BJ (cell line): ENCODE results near the gene NRP2. TPM values are rescaled to one million over a fixed set of nuclear protein-coding genes. Genes with fewer than 3 reads are reported as not detected.

Source experiments
- CTCF ChIA-PET: fragments of 350-600 bp; formaldehyde crosslinking; extraction: SDS; loops from one replicate; lab custom pipeline; 2021; ENCODE audit warnings: antibody characterized with exemption, inconsistent platforms; lab: Yijun Ruan, JAX
- POLR2A ChIA-PET: fragments of 300-600 bp; sonication (Branson Sonifier 250); formaldehyde crosslinking; extraction: SDS; loops from one replicate; lab custom pipeline; 2021; ENCODE audit warnings: antibody characterized with exemption; lab: Charles Lee
- DNase-seq: peaks from one replicate; pipeline ENCODE4 v3.0.0-alpha.2; 2011; ENCODE audit warnings: low read depth
- H3K27me3 ChIP-seq: 2 replicates; pipeline ENCODE4 v1.6.0; 2011; ENCODE audit warnings: low read length; ENCODE audit not compliant: control insufficient read depth, insufficient read depth
- H3K36me3 ChIP-seq: 2 replicates; pipeline ENCODE4 v1.5.1; 2011; ENCODE audit warnings: low read length; ENCODE audit not compliant: control insufficient read depth, insufficient read depth
- H3K4me3 ChIP-seq: 2 replicates; pipeline ENCODE4 v1.5.1; 2011; ENCODE audit warnings: low read depth, mild to moderate bottlenecking, control low read depth, low read length
- polyA plus RNA-seq: library from polyadenylated mRNA; depleted of rRNA; stranded (reverse); fragments of >200 nt; gene quantifications from 2 replicates; pipeline ENCODE4 v1.2.3, GENCODE V29; 2011
- TF ChIP-seq, protein P1 (sequence below): IDR thresholded peaks from 2 replicates; pipeline ENCODE4 v1.5.1; 2011; ENCODE audit warnings: low read depth, mild to moderate bottlenecking, control low read depth, inconsistent platforms, low read length, moderate library complexity; ENCODE audit not compliant: insufficient read depth

NRP2 gene
- polyA plus RNA-seq, 1 experiment = 19.7 TPM

DNA sequence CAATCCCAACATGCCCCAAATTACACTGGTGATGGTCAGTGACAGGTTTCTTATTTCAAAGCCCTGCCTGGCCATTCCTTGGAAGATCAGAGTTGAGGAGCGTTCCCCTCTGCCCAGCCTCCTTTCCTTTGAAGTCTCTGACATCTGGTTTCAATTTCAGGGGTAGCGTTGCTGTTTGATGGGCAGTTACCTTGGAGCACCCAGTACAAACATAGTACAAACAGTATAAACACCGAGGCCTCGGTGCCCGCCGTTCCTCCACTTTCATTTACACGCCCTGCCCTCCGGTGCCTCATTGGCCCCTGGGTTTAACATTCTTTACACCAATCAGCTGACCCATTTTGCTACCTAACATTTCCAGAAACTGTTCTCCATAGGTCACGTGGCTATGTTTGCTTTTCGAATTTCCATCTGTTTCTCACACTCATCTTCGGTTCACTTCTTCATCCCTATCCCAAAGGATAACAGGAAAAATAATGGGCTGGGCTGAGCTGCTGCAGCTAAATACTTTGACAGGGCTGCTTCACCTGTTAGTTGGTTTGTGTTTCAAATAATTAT is 65.6 kb downstream of the NRP2 start:
- Histone ChIP-seq H3K27me3 (no peaks in the 10 kb centered on the region), H3K36me3 (no peaks in the 10 kb centered on the region), H3K4me3 (no peak overlapping the region)
- POLR2A ChIA-PET = no interaction called here
- CTCF ChIA-PET = interaction anchor here (1.1 to 1.9 kb wide), 3 partner anchors 20 to 66 kb away, joined by 3 to 4 read pairs (median 3); partner anchors contain the start of gene NRP2
- TF ChIP-seq, protein P1, sequence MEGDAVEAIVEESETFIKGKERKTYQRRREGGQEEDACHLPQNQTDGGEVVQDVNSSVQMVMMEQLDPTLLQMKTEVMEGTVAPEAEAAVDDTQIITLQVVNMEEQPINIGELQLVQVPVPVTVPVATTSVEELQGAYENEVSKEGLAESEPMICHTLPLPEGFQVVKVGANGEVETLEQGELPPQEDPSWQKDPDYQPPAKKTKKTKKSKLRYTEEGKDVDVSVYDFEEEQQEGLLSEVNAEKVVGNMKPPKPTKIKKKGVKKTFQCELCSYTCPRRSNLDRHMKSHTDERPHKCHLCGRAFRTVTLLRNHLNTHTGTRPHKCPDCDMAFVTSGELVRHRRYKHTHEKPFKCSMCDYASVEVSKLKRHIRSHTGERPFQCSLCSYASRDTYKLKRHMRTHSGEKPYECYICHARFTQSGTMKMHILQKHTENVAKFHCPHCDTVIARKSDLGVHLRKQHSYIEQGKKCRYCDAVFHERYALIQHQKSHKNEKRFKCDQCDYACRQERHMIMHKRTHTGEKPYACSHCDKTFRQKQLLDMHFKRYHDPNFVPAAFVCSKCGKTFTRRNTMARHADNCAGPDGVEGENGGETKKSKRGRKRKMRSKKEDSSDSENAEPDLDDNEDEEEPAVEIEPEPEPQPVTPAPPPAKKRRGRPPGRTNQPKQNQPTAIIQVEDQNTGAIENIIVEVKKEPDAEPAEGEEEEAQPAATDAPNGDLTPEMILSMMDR = no peak
- DNase-seq = no peak

DNA sequence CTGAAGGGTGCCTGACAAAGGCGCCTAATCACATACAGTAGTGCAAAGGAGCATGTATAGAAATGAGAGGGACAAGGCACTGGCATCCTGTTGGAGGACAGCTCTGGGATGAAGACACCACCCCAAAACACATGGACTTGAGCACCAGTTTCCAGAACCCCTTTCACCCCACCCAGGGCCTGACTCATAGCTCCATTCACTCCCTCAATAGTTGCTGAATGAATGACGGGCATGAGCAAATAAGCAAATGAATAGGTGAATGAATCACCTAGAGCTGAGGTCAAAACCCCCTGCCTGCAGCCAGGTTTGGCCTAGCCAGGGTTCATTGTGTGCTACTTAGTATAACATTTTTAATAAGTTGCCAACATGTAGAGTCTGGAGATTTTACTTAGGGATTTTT is 66.3 kb downstream of the NRP2 start:
- TF ChIP-seq, protein P1 = no peak
- CTCF ChIA-PET = interaction anchor here (1.1 to 1.4 kb wide), 2 partner anchors 20 to 67 kb away, joined by 3 read pairs; partner anchors contain the start of gene NRP2
- H3K27me3 ChIP-seq = no peaks in the 10 kb centered on the region
- POLR2A ChIA-PET = no interaction called here
- H3K36me3 ChIP-seq = no peaks in the 10 kb centered on the region
- no peak overlapping the region for H3K4me3 ChIP-seq
- DNase-seq = no peak

DNA sequence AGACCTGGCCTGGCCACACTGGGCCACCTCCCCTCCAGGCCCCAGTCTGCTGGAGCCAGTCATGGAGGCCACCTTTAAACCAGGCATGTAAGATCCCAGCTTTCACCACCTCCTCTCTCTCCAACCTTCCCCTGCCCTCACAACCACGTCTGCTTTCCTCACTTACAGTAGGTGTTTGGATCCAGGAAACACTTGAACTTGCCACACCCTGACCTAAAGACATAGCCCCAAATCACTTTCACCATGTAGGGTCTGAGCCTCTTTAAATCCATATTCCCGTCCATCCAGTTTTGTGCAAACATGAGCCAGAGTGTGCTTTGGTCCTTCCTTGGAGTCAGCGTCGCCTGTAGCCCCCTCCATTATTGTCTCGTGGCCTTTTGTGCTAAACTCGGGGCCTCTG is 66.8 kb downstream of the NRP2 start:
- H3K4me3 ChIP-seq = no peak overlapping the region
- H3K27me3 ChIP-seq = no peaks in the 10 kb centered on the region
- no peak for DNase-seq
- TF ChIP-seq, protein P1 = no peak
- no peaks in the 10 kb centered on the region for H3K36me3 ChIP-seq
- POLR2A ChIA-PET = no interaction called here
- CTCF ChIA-PET = no interaction called here

DNA sequence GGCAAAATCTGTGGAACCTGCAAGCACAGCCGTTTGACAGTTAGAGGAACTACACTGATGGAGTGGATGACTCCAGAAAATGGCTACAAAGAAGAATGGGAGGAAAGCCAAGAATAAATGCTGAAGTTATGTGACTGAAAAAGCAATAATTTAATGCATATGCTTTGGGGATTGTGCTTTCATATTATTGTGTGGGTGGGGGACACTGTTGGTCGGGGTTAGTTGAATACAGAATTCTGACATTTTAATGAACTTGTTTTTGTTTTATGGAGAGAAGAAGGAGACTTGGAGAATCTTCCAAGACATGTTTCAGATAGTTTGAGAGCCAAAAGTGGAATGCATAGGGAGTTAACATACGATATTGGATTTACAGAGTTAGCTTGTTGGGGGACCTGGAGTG is 68.5 kb downstream of the NRP2 start:
- POLR2A ChIA-PET = no interaction called here
- TF ChIP-seq, protein P1 = no peak

DNA sequence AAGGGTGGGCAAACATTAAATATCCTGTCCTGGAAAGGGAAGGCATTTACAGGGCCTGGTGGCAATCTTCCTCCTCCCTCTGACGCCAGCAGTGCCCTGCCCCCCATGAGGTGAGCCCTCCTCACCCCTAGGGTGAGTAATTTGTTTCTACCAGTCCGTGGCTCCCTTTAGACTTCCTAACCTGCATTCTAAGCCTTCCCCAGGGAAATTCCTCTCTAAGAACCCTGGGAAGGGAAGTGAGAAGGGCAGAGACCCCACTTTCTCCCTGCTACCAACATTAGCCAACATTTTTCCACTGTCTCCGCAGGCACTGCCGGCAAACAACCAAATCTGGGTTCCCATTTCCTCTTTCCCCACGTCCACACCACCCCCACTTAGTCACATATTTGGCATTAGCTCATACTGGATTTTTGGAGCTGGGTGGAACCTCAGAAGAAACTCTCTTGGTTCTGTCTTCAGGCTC is 69.3 kb downstream of the NRP2 start:
- no peak for DNase-seq
- Histone ChIP-seq H3K36me3 (no peaks in the 10 kb centered on the region), H3K27me3 (no peaks in the 10 kb centered on the region), H3K4me3 (no peak overlapping the region)
- ChIA-PET CTCF (interaction anchor here (0.6 kb wide), 1 partner anchor 879 kb away, joined by 3 read pairs; no protein-coding TSS in a partner anchor), POLR2A (no interaction called here)
- TF ChIP-seq, protein P1 = no peak

More for the DNA sequence above, 68.5 kb downstream of the NRP2 start:
- Histone ChIP-seq H3K4me3 (no peak overlapping the region), H3K27me3 (no peaks in the 10 kb centered on the region), H3K36me3 (no peaks in the 10 kb centered on the region)
- no peak for DNase-seq
- CTCF ChIA-PET = no interaction called here
